ENCODE measurements around the gene TMEM91.

TMEM91 gene

GRCh38 chr19:41412953-41413352 is 36.6 kb downstream of the TMEM91 start:
- no peak for DNase-seq

DNA sequence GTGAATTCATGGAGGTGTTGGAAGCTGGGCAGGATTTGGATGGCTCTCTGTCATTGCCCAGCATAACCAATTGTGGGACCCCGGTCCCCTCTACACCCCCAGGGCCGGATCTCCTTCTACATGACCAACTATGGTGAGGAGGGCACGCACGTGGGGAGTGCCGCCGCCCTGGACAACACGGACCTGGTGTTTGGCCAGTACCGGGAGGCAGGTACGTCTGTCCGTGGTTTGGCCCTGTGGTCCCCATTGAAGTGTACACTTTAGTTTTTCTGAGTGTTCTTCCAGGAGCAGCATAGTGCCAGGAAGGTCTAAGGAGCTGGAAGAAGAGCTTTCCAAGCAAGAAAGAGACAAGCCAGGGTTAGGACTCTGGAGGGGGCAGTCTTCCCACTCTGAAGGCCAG is 37.6 kb downstream of the TMEM91 start:
- DNase-seq, result no peak

- no peak for DNase-seq
Measured at GRCh38 chr19:41414461-41414860, 38.1 kb downstream of the TMEM91 start.

DNA sequence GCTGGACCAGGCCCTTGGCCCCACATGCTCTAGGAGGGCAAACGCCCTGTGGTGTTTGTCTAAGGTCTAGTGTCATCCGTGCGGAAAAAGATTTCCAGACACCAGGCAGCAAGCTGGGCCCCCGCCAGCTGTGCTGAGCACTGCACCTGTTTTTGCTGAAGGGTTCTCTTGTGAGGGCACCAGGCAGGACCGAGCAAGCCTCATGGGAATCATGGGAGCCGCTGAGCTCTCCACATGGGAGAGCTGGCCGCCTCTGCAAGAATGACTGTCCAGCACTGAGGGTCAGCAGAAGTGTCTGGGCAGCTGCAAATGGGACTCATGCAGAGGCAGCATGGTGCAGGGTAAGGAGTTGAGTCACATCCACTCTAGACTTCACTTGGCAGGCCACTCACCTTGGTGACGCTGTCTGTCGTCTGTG is 38.8 kb downstream of the TMEM91 start:
- no peak for DNase-seq

DNA sequence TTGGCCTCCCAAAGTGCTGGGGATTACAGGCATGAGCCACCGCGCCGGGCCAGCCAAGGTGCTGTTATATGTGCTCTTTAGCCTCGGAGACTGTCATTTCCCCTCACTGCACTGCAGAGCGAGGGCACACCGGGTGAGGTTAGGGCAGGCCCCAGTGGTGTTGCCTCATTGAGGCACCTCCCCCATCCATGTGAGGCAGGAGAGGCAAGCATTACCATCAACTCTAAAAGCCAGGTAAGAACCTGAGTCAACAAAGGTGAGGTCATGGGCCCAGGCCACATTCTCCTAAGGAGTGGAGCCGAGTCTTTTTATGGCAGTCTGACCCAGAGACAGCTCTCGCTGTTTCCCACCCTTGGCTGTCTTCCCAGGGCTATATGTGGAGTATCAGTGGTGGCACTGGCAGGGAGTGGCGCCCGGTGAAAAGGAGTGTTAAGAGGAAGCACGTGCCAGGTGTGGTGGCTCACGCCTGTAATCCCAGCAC is 39.9 kb downstream of the TMEM91 start:
- no peak for DNase-seq

DNA sequence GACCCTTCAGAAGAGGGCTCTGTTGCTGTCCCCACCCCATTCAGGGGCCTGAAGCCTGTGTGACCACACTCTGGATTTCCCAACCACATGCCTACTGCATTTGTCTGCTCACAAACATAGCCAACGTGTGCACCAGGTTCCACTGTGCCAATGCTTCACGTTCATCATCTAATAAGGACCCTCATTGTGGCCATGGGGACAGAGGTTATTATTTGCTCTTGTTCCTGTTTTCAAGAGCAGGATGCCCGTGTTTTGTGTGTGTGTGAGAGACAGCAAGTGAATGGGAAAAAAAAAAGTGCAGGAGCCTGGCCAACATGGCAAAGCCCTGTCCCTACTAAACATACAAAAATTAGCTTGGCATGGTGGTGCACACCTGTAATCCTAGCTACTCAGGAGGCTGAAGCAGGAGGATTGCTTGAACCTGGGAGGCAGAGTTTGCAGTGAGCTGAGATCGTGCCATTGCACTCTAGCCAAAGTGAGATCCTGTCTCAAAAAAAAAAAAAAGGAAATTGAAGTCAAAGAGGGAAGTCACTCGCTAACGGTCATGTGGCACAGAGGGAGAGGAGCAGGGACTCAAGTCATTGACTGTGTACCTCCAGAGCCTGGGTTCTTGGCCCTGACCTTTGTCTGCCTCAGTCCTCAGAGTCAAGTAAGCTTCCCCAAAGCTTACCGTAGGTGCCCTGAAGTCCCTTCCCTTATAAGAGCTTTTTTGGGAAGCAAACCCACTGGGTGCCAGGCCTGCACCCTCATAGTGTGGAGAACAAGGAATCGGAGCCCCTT is 44.0 kb downstream of the TMEM91 start:
- DNase-seq, result no peak

DNA sequence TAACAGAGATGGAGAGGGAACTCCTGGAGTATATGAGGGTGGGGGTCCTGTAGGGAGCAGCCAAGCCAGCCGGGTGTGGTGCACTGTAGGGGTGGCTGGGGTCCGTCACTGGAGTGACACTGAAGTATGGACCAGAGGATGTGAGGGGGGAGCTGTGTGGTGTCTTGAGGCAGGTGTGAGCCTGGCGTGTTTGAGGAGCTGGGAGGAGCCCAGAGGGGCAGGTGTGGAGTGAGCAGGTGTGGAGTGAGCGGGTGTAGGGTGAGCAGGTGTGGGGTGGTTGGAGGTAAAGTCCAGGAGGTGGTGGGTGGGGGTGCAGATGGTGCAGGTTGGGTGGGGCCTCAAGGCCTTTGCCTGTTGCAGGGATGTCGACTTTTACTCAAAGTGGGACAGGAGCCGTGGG is 45.0 kb downstream of the TMEM91 start:
- no peak for DNase-seq

DNA sequence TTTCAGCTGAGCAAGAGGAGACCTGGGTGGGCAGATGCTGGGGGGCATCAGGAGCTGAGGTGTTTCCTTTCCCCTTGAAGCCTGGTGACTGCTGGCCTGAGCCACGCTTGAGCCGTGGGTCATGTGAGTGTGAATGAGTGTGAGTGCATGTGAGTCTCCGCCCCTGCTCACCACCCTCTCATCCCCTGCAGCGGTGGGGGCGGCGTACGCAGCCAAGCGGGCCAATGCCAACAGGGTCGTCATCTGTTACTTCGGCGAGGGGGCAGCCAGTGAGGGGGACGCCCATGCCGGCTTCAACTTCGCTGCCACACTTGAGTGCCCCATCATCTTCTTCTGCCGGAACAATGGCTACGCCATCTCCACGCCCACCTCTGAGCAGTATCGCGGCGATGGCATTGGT is 45.6 kb downstream of the TMEM91 start:
- no peak for DNase-seq

- DNase-seq, result no peak
Measured at GRCh38 chr19:41422456-41422855, 46.1 kb downstream of the TMEM91 start.

GRCh38 chr19:41422955-41423354 is 46.6 kb downstream of the TMEM91 start:
- DNase-seq, result no peak

DNA sequence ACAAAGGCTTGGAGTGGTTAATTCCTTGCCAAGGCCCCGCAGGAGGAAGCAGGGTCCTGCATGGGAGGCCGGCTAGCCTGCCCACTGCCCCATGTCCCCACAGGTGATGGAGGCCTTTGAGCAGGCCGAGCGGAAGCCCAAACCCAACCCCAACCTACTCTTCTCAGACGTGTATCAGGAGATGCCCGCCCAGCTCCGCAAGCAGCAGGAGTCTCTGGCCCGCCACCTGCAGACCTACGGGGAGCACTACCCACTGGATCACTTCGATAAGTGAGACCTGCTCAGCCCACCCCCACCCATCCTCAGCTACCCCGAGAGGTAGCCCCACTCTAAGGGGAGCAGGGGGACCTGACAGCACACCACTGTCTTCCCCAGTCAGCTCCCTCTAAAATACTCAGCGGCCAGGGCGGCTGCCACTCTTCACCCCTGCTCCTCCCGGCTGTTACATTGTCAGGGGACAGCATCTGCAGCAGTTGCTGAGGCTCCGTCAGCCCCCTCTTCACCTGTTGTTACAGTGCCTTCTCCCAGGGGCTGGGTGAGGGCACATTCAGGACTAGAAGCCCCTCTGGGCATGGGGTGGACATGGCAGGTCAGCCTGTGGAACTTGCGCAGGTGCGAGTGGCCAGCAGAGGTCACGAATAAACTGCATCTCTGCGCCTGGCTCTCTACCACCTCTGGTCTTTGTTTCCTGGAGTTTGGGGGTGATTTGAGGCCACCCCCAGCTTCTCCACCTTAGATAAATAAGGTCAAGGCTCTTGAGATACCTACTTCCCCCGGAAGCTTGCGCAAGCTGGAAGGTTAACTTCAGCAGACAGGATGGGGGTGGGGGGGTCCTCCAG is 48.2 kb downstream of the TMEM91 start:
- no peak for DNase-seq

DNA sequence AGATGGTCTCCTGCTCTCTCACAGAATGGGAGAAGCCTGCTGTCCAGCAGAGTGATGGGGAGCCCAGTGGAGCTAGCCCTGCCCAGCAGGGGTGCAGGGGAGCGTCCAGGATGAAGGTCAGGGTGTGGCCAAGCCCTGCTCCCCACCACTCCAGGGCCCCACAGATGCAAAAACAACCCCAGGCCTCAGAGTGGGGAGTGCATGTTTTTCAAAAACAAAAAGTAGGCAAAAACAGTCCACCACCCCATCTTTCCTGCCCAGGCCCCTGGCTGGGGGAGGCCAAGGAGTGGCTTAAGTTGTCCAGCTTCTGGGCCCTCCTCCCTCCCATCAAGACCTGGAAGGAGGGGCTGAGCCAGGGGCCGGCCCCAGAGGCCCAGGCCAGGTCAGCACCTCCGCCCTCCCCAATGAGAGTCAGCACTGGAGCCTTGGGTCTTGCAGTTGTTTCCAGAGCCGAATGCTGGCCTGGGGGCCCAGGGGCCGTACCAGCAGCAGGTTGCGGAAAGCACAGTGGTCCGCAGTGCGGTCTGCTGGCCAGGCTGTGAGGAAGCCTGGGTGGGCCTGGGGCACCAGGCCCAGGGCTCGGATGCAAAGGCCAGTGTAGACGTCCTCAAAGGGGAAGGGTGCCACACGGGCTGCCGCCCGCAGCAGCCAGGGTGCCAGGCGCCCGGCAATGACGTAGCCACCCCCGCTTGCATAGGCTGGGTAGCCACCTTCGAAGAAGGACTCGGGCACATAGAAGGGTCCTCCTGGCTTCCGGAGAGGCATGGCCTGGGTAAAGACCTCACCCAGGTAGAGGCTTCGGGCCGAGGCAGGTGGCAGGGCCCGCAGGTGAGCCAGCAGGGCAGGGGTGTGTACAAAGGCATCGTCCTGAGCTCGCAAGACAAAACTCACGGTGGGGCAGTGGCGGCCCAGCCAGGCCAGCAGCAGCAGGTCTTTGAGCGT is 49.1 kb downstream of the TMEM91 start:
- no peak for DNase-seq

DNA sequence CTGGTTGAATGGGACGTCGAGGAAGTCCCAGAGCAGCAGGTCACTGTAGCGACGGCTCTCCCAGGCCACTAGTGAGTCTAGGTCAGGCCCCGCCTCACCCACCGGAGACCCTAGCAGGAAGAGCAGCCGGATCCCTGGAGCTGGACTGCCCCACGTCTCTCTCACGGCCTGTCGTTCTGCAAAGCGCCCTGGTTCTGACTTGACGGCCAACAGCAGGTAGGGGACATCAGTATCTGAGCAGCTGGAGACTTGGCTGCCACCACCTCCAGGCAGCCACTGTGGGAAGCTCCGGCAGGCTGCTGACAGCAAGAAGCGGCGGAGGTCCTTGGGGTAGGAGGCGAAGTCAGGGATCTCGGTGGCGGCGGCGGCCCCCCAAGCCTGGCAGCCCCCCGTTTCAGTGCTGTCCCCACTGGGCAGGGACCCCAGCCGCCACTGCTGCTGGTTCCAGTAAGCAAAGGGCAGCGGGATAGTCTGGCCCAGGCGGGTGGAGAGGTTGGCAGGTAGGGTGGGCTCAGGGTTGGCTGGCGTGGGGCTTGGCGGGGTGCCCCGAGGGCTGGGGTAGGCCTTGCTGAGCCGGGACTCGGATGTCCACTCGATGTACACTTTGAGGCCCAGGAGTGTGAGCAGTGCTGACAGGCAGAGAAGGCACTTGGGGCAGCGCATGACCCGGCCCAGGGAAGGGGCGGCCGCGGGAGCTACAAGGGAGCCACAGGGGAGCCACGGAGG is 49.9 kb downstream of the TMEM91 start:
- no peak for DNase-seq

DNA sequence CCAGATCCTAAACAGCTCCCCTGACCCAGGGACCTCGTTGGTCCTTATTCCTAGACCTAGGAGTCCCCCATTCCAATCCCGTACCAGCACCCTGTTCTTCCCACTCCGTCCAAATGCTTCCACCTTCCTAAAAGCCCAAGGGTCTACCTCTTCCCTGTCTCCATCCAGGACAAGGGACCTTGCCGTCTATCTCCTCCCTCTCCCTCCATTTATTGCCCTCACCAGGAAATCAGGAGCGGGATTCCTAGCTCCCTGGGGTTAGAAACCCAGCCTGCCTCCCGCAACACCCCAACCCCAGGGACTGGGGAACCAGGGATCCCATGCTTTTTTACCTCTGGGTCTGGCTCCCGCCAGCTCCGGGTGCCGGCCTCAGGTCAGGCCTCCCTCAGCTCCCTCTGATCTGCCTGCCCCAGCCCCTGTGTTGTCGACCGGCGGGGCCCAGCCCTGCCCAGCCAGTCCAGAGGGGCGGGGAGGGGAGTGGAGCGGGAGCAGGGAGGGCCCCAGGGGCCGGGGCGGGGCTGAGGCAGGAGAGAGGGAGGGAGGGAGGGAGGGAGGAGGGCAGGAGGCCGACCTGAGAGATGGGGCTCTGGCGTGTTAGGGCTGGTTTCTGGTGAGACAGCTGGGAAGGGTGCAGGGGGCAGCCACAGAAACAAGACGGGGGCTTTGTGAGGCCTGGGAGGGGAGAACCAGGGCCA is 50.8 kb downstream of the TMEM91 start, which contains the start of gene B3GNT8:
Gene B3GNT8, minus strand, starts transcription at position 423 of the 695 bp plus-strand sequence. CDS start 596 bp downstream, outside the sequence.
- peak; percentile 30 to 31 for DNase-seq

DNA sequence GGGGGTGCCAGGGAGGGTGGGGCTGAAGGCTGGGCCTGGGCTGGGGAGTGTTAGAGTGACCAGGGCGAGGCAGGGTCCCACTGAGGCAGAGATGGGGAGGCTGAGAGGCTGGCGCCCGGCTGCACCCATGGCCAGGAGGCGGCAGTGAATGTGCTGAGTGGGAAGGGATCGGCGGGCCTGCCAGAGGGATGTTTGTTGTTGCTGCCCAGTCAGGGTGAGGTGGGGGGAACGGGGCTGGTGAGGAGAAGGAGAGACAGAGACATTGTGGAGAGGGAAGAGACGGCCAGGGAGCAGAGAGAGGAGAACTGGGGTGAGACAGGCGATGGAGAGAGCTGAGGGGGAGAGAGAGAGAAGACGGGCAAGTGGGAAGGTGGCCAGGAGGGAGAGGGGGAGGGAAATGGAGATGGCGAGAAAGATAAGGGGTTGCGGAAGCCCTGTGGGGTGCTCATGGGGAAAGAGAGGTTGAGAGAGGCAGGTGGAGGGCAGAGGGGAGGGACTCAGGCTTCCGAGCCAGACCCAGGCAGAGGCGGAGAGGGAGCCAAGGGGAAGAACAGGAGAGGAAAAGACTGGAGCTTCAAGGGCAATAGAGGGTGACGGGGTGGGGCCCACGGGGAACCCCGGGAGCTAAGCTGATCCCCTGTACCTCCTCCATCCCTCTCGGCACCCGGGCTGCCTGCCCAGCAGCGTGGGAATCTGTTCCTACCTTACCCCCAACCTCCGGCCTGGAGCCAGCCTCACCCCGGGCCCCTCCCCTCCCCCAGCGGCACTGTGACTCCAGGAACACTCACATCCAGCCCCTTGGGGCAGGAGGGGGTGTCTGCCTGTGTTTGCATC is 51.5 kb downstream of the TMEM91 start:
- peak in 1 of 2 donors; percentile 21 for DNase-seq

DNA sequence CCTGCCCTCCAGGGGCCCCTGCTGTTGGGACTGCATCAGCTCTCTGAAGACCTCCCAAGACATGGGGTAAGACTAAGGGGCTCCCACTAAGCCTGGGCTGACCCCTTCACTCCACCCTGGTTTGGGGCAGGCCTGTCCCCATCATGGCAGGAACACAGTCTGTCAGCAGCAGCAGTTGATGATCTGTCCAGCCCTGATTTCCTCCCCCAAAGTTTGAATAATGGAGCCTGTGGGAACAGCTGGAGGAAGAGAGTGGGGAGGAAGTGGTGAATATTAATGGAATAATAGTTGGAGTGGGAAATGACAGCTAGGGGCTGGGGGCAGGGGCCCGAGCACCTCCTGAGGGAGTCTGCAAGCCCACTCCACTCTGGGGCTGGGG is 52.1 kb downstream of the TMEM91 start:
- no peak for DNase-seq

GRCh38 chr19:41430922-41431321 is 54.6 kb downstream of the TMEM91 start:
- DNase-seq, result no peak

- DNase-seq, result no peak
Measured at GRCh38 chr19:41431426-41432386, 55.4 kb downstream of the TMEM91 start.

DNA sequence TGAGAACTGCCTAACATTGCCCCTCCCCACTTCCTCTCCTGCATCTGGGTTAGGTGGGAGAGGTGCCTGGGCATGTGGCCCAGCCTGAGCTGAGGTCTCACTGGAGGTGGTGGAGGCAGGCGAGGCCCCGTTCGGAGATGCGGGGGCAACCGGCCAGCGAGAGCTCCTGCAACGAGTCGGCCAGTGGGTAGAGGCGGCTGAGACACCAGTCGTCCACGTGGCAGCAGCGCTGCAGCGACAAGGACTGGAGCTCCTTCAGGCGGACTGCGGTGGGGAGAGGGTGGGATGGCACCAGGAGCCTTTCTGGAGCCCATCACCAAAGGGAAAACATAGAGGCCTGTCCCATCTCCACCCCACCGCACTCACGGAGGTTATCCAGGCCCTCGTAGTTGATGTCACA is 56.8 kb downstream of the TMEM91 start:
- no peak for DNase-seq
